ENCODE data around the gene VKORC1.
"Not testable (repeated sequence)": the region's sequence is repeated elsewhere in the genome, so short reads cannot be mapped to it uniquely, and the experiment has no call there.

Gene VKORC1

GRCh38 chr16:31100876-31101641 is 6.5 kb upstream of the VKORC1 start:
- H3K27ac ChIP-seq (ENCODE audit: low read depth, low read length); H3K18ac ChIP-seq (ENCODE audit: low read length); H3K79me1 ChIP-seq (ENCODE audit: low read length); H2BK12ac ChIP-seq (ENCODE audit: low read length); H4K8ac ChIP-seq (ENCODE audit: low read depth, low read length); H3K79me2 ChIP-seq (ENCODE audit: control insufficient read depth, insufficient read depth, low read length, poor library complexity); H4K12ac ChIP-seq (ENCODE audit: low read depth, low read length); H2AFZ ChIP-seq (ENCODE audit: insufficient read depth, low read length, poor library complexity); H4K91ac ChIP-seq (ENCODE audit: low read depth, low read length); H2BK5ac ChIP-seq (ENCODE audit: low read depth, low read length, poor library complexity); H3K4me1 ChIP-seq (ENCODE audit: control insufficient read depth in 1 of 2, insufficient read depth in 2 of 2, low read length in 2 of 2); H3K14ac ChIP-seq (ENCODE audit: low read length); H3K36me3 ChIP-seq (ENCODE audit: control insufficient read depth in 1 of 2, insufficient read depth in 2 of 2, low read length in 2 of 2); H3K9me3 ChIP-seq (ENCODE audit: insufficient read depth, low read depth, low read length); H3K27me3 ChIP-seq (ENCODE audit: insufficient read depth, low read length); DNase-seq; H2BK120ac ChIP-seq (ENCODE audit: insufficient read depth, low read length, poor library complexity); H3K4ac ChIP-seq (ENCODE audit: low read depth, low read length); H2AK5ac ChIP-seq (ENCODE audit: low read length); H3K4me3 ChIP-seq (ENCODE audit: low read depth, low read length); H3K4me2 ChIP-seq (ENCODE audit: low read length); H3K9ac ChIP-seq (ENCODE audit: low read length): not testable (repeated sequence)
- H3K23ac ChIP-seq (ENCODE audit: low read length): peak overlapping the region; percentile 99
- WGBS (ENCODE audit: extremely low coverage, insufficient coverage, insufficient read length): no CpG with 5 or more reads among the region's 13 CpGs

- no CpG with 5 or more reads among the region's 4 CpGs for WGBS (ENCODE audit: extremely low coverage, insufficient coverage, insufficient read length)
- H3K27ac ChIP-seq (ENCODE audit: low read depth, low read length): no peak overlapping the region
- H3K4me2 ChIP-seq (ENCODE audit: low read length): no peak overlapping the region
- no peak overlapping the region for H3K4me3 ChIP-seq (ENCODE audit: low read depth, low read length)
- peaks cover 3% of the 10 kb centered on the region for H3K9me3 ChIP-seq (ENCODE audit: insufficient read depth, low read depth, low read length)
- DNase-seq: no peak
- peak overlapping the region; percentile 49 for H3K23ac ChIP-seq (ENCODE audit: low read length)
- H3K27me3 ChIP-seq (ENCODE audit: insufficient read depth, low read length): no peaks in the 10 kb centered on the region
- H2BK5ac ChIP-seq (ENCODE audit: low read depth, low read length, poor library complexity): no peak overlapping the region
- no peak overlapping the region for H3K14ac ChIP-seq (ENCODE audit: low read length)
- no peak overlapping the region for H3K9ac ChIP-seq (ENCODE audit: low read length)
- no peak overlapping the region for H2BK120ac ChIP-seq (ENCODE audit: insufficient read depth, low read length, poor library complexity)
- H3K4me1 ChIP-seq (ENCODE audit: control insufficient read depth in 1 of 2, insufficient read depth in 2 of 2, low read length in 2 of 2): no peaks in the 10 kb centered on the region
- H3K4ac ChIP-seq (ENCODE audit: low read depth, low read length): no peak overlapping the region
- no peaks in the 10 kb centered on the region for H3K36me3 ChIP-seq (ENCODE audit: control insufficient read depth in 1 of 2, insufficient read depth in 2 of 2, low read length in 2 of 2)
- H3K18ac ChIP-seq (ENCODE audit: low read length): no peak overlapping the region
- no peak overlapping the region for H2AK5ac ChIP-seq (ENCODE audit: low read length)
- no peaks in the 10 kb centered on the region for H3K79me2 ChIP-seq (ENCODE audit: control insufficient read depth, insufficient read depth, low read length, poor library complexity)
- H4K12ac ChIP-seq (ENCODE audit: low read depth, low read length): no peak overlapping the region
- H2BK12ac ChIP-seq (ENCODE audit: low read length): no peak overlapping the region
- no peaks in the 10 kb centered on the region for H3K79me1 ChIP-seq (ENCODE audit: low read length)
- H4K91ac ChIP-seq (ENCODE audit: low read depth, low read length): no peak overlapping the region
- H2AFZ ChIP-seq (ENCODE audit: insufficient read depth, low read length, poor library complexity): no peak overlapping the region
- H4K8ac ChIP-seq (ENCODE audit: low read depth, low read length): no peak overlapping the region
These were observed 5.5 kb upstream of the VKORC1 start for GRCh38 chr16:31099860-31100638.

GRCh38 chr16:31094088-31094423 is 541 bp downstream of the VKORC1 start:
- peaks cover 7% of the 10 kb centered on the region for H3K79me2 ChIP-seq (ENCODE audit: control insufficient read depth, insufficient read depth, low read length, poor library complexity)
- H4K8ac ChIP-seq (ENCODE audit: low read depth, low read length): peak overlapping the region; percentile 68
- H3K9ac ChIP-seq (ENCODE audit: low read length): peak overlapping the region; percentile 88
- H3K36me3 ChIP-seq (ENCODE audit: control insufficient read depth in 1 of 2, insufficient read depth in 2 of 2, low read length in 2 of 2): peaks cover 11 to 18% of the 10 kb centered on the region in 2 experiments
- peak overlapping the region; percentile 79 for H3K18ac ChIP-seq (ENCODE audit: low read length)
- peak overlapping the region; percentile 76 for H4K91ac ChIP-seq (ENCODE audit: low read depth, low read length)
- H3K4me2 ChIP-seq (ENCODE audit: low read length): peak overlapping the region; percentile 91
- DNase-seq: no peak
- H2BK12ac ChIP-seq (ENCODE audit: low read length): no peak overlapping the region
- WGBS (ENCODE audit: extremely low coverage, insufficient coverage, insufficient read length): no CpG with 5 or more reads among the region's 20 CpGs
- peak overlapping the region; percentile 48 for H4K12ac ChIP-seq (ENCODE audit: low read depth, low read length)
- peak overlapping the region; percentile 80 for H3K14ac ChIP-seq (ENCODE audit: low read length)
- H3K27me3 ChIP-seq (ENCODE audit: insufficient read depth, low read length): no peaks in the 10 kb centered on the region
- peaks cover 3 to 4% of the 10 kb centered on the region in 2 experiments for H3K4me1 ChIP-seq (ENCODE audit: control insufficient read depth in 1 of 2, insufficient read depth in 2 of 2, low read length in 2 of 2)
- H3K4ac ChIP-seq (ENCODE audit: low read depth, low read length): peak overlapping the region; percentile 53
- no peak overlapping the region for H2BK5ac ChIP-seq (ENCODE audit: low read depth, low read length, poor library complexity)
- peak overlapping the region; percentile 79 for H3K27ac ChIP-seq (ENCODE audit: low read depth, low read length)
- peak overlapping the region; percentile 9 for H2AK5ac ChIP-seq (ENCODE audit: low read length)
- H3K79me1 ChIP-seq (ENCODE audit: low read length): peaks cover 6% of the 10 kb centered on the region
- H2BK120ac ChIP-seq (ENCODE audit: insufficient read depth, low read length, poor library complexity): peak overlapping the region; percentile 41
- peak overlapping the region; percentile 93 for H3K4me3 ChIP-seq (ENCODE audit: low read depth, low read length)
- H3K23ac ChIP-seq (ENCODE audit: low read length): no peak overlapping the region
- peaks cover 1% of the 10 kb centered on the region for H3K9me3 ChIP-seq (ENCODE audit: insufficient read depth, low read depth, low read length)
- peak overlapping the region; percentile 60 for H2AFZ ChIP-seq (ENCODE audit: insufficient read depth, low read length, poor library complexity)

- peak overlapping the region; percentile 7 for H3K18ac ChIP-seq (ENCODE audit: low read length)
- H3K27ac ChIP-seq (ENCODE audit: low read depth, low read length): no peak overlapping the region
- H3K27me3 ChIP-seq (ENCODE audit: insufficient read depth, low read length): no peaks in the 10 kb centered on the region
- no peak overlapping the region for H2AFZ ChIP-seq (ENCODE audit: insufficient read depth, low read length, poor library complexity)
- H3K14ac ChIP-seq (ENCODE audit: low read length): no peak overlapping the region
- no peak overlapping the region for H3K4me3 ChIP-seq (ENCODE audit: low read depth, low read length)
- no peak overlapping the region for H2BK120ac ChIP-seq (ENCODE audit: insufficient read depth, low read length, poor library complexity)
- no peak overlapping the region for H4K91ac ChIP-seq (ENCODE audit: low read depth, low read length)
- H2BK12ac ChIP-seq (ENCODE audit: low read length): no peak overlapping the region
- peak overlapping the region; percentile 62 for H4K8ac ChIP-seq (ENCODE audit: low read depth, low read length)
- DNase-seq: peak; percentile 33 to 52
- peaks cover 3 to 4% of the 10 kb centered on the region in 2 experiments for H3K4me1 ChIP-seq (ENCODE audit: control insufficient read depth in 1 of 2, insufficient read depth in 2 of 2, low read length in 2 of 2)
- no peak overlapping the region for H2AK5ac ChIP-seq (ENCODE audit: low read length)
- WGBS (ENCODE audit: extremely low coverage, insufficient coverage, insufficient read length): no CpG with 5 or more reads among the region's 17 CpGs
- H3K79me2 ChIP-seq (ENCODE audit: control insufficient read depth, insufficient read depth, low read length, poor library complexity): peaks cover 7% of the 10 kb centered on the region
- H2BK5ac ChIP-seq (ENCODE audit: low read depth, low read length, poor library complexity): no peak overlapping the region
- H3K9me3 ChIP-seq (ENCODE audit: insufficient read depth, low read depth, low read length): peaks cover 1% of the 10 kb centered on the region
- H3K79me1 ChIP-seq (ENCODE audit: low read length): peaks cover 6% of the 10 kb centered on the region
- H3K4ac ChIP-seq (ENCODE audit: low read depth, low read length): peak overlapping the region; percentile 22
- H3K9ac ChIP-seq (ENCODE audit: low read length): peak overlapping the region; percentile 32
- H4K12ac ChIP-seq (ENCODE audit: low read depth, low read length): no peak overlapping the region
- H3K36me3 ChIP-seq (ENCODE audit: control insufficient read depth in 1 of 2, insufficient read depth in 2 of 2, low read length in 2 of 2): peaks cover 17 to 24% of the 10 kb centered on the region in 2 experiments
- no peak overlapping the region for H3K23ac ChIP-seq (ENCODE audit: low read length)
- peak overlapping the region; percentile 60 for H3K4me2 ChIP-seq (ENCODE audit: low read length)
These were observed 1.4 kb downstream of the VKORC1 start for GRCh38 chr16:31093132-31093703.
